PFSK-1 (cell line): ENCODE measurements around the gene PDCD4.

ENCODE experiments used
- FOXP2 ChIP-seq: optimal IDR thresholded peaks from 2 replicates; pipeline ENCODE3; 2011; ENCODE audit warnings: borderline replicate concordance, control low read depth, inconsistent platforms; ENCODE audit not compliant: insufficient read depth; ENCODE audit errors: extremely low read length, extremely low read depth
- POLR2AphosphoS5 ChIP-seq: IDR thresholded peaks from 2 replicates; pipeline ENCODE4 v1.6.1; 2012; ENCODE audit warnings: low read depth, mild to moderate bottlenecking, control low read depth, low read length, moderate library complexity
- REST ChIP-seq, 2 experiments: IDR thresholded peaks; 2 replicates each; pipeline versions ENCODE4 v1.6.1 to v1.8.0; 2011 to 2012; ENCODE audit warnings: low read depth in 2 of 2, low read length in 2 of 2, control low read depth in 1 of 2, inconsistent platforms in 1 of 2, mild to moderate bottlenecking in 1 of 2, moderate library complexity in 1 of 2; ENCODE audit not compliant: insufficient read depth in 1 of 2
- SIN3A ChIP-seq: IDR thresholded peaks from 2 replicates; pipeline ENCODE4 v1.6.1; 2012; ENCODE audit warnings: mild to moderate bottlenecking, low read length, moderate library complexity, borderline replicate concordance; ENCODE audit not compliant: insufficient read depth
- TAF1 ChIP-seq: IDR thresholded peaks from 2 replicates; pipeline ENCODE4 v1.6.1; 2012; ENCODE audit warnings: low read length, control low read depth, borderline replicate concordance; ENCODE audit not compliant: insufficient read depth

PDCD4 gene

GRCh38 chr10:110863956-110864355 lies 7.8 kb upstream of the PDCD4 start:
- TF ChIP-seq FOXP2 (no peak), SIN3A (no peak), POLR2AphosphoS5 (no peak), TAF1 (no peak), REST (IDR thresholded peaks at IDR 0.05; ENCODE audit: insufficient read depth in 1 of 2, low read depth in 2 of 2, low read length in 2 of 2) (no peak)

GRCh38 chr10:110864662-110865140 lies 7.0 kb upstream of the PDCD4 start:
- TF ChIP-seq POLR2AphosphoS5 = no peak

DNA sequence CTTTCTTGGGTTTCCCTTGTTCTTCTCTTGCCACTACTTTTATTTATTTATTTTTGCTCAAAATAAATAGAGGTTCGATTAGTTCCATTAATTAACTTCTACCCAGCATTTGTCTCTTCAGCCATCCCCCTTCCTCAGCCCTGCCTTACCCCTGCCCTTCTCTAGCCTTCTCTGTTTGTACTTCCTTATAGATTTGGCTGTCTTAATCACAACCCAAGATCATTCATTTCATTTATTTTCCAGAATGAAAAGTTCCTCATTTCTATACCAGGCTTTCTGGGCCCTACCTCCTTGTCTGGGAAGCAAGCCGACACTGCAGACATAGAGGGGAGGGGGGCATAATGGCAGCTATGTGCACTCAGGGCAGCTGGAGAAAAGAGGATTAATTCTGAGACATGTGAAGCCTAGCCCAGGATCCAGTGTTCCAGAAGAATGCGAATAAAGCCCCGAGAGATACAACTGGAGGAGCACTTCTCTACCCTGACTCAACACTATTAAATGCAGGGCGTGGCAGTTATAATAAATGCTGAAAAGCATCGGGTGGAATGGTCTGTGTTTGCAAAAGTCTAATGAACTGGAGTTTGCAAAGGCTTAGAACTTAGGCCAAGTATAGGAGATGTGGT lies 6.4 kb upstream of the PDCD4 start:
- no peak for TF ChIP-seq TAF1
- TF ChIP-seq REST (IDR thresholded peaks at IDR 0.05; ENCODE audit: insufficient read depth in 1 of 2, low read depth in 2 of 2, low read length in 2 of 2) = no peak
- no peak for TF ChIP-seq FOXP2
- TF ChIP-seq POLR2AphosphoS5 = no peak
- TF ChIP-seq SIN3A = no peak

- TF ChIP-seq SIN3A (no peak), FOXP2 (no peak), TAF1 (no peak), POLR2AphosphoS5 (no peak), REST (IDR thresholded peaks at IDR 0.05; ENCODE audit: insufficient read depth in 1 of 2, low read depth in 2 of 2, low read length in 2 of 2) (no peak)
Observed at GRCh38 chr10:110865809-110866482, 5.8 kb upstream of the PDCD4 start.

DNA sequence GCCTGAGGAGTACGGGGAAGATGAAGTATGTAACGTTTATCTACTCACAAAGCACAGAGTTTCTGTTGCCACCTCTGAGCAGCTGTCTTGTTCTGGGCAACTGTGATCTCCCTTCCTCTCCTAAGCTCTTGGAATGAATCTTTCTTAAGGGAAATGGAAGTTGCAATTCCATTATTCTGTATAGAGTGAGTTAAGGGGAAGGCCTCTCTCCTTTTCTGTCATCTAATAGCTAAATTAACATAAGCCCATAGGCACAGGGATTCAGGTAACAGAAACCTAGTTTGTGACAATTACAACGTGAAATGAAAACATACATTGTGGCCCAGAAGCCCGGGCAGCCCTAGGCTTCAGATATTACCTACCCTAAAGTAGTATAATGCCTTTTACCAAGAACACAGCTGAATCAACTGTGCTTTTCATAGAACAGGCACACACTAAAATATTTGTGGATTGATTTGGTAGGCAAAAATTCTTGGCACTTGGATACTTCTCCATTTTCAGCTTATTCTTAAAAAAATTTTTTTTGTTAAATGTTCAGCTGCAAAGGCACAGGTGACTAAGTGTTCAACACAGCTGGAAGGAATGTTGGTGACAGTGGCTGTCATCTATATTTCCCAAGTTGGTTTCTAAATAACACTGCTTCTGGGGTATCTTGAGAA lies 3.8 kb upstream of the PDCD4 start:
- TF ChIP-seq TAF1 = no peak
- no peak for TF ChIP-seq FOXP2
- TF ChIP-seq SIN3A = no peak
- TF ChIP-seq POLR2AphosphoS5 = no peak
- TF ChIP-seq REST (IDR thresholded peaks at IDR 0.05; ENCODE audit: insufficient read depth in 1 of 2, low read depth in 2 of 2, low read length in 2 of 2) = no peak
